22Rv1 (cell line): Measurements from ENCODE around the gene FGGY.

Experiments used
- CTCF ChIP-seq: fragments of 450-650 bp; IDR thresholded peaks from 2 replicates; pipeline ENCODE4 v1.5.1; 2017; ENCODE audit warnings: mild to moderate bottlenecking
- ZFX ChIP-seq: fragments of 450-650 bp; IDR thresholded peaks from 2 replicates; pipeline ENCODE4 v1.6.1; 2017; ENCODE audit warnings: antibody characterized with exemption, borderline replicate concordance

GRCh38 chr1:59803458-59804038 is 506.7 kb downstream of the FGGY start:
- TF ChIP-seq CTCF: no peak
- TF ChIP-seq ZFX: no peak
